ENCODE results near the gene EMD.
"Not testable (repeated sequence)": the region's sequence is repeated elsewhere in the genome, so short reads cannot be mapped to it uniquely, and the experiment has no call there.

EMD gene

DNA sequence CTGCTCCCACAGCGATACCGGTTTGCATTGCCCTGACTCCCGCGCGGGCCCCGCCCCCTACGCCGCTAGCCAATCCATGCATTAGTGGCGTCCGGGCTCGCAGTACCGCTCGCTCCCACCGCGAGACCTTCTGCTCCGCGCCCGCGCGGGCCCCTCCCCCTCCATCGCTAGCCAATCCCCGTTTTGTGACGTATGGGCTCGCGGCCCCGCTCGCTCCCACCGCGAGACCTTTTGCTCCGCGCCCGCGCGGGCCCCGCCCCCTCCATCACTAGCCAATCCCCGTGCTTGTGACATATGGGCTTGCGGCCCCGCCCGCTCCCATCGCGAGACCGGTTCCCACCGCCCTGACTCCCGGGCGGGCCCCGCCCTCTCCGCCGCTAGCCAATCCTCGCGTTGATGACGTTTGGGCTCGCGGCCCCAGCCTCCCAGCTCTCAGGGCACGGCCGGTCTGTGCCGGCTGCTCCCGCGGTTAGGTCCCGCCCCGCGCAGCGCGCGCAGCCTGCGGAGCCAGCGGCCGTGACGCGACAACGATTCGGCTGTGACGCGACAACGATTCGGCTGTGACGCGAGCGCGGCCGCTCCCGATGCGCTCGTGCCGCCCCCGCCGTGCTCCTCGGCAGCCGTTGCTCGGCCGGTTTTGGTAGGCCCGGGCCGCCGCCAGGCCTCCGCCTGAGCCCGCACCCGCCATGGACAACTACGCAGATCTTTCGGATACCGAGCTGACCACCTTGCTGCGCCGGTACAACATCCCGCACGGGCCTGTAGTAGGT is at the start of gene EMD:
Gene EMD, plus strand, starts transcription at position 497 of the 770 bp plus-strand sequence. Its CDS starts 190 bp downstream, at position 687.
- peak; percentile 87 to 91 for DNase-seq

DNA sequence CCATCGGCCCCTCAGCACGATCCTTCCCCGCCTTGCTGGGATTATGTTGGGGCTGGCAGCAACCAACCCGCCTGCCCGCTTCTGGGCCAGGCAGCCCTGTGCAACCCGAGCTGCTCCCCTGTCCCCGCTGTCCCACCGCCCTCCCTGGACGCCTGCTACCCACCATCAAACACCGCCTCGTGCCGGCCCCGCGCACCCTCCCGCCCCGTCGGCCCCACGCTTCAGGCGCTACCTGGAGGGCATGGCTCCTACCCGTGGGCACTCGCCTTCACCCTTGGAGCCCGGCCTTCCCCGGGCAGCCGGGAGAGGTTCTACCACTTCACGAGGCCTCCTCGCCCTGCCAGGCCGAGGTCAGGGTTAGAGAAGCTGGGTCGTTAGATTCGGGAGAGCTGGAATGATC is 46.5 kb upstream of the EMD start:
- DNase-seq: no peak

DNA sequence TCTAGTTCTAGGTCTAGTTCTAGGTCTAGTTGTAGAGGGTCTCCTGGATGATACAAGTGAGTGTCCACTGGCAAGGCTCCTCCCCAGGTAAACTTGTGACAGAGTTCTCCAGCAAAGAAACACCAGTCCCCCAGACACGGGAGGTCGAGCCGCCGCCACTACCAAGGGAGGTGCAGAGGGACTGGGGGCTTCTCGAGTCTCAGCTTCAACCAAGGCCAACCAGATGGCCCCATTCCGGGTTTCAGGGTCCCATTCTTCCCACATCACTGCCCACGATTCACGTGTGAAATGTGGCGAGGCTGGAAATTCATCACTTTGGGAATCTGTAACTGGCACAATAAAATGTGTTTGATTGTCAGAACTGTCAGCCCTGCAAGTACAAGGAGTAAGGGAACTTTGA is 46.0 kb upstream of the EMD start:
- DNase-seq: no peak

DNA sequence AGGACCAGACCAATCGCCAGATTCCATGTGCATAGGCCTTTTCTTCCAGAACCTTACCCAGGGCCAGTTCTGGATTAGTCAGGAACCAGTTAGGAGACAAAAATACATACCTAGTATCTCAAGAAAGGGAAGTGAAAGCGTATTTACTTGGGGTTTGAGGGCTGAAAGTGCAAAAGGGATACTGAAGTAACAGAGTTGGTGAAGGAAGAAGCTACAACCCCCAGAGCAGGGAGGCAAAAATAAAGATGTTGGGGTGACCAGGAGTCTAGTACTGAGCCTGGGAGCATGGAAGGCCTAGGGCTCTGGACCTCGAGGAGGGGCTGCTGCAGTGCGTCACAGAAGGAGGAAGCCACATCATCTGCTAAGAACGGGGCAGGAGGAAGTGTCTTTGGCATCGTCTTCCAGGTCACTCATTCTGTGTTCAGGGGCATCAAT is 45.2 kb upstream of the EMD start:
- DNase-seq: no peak

DNA sequence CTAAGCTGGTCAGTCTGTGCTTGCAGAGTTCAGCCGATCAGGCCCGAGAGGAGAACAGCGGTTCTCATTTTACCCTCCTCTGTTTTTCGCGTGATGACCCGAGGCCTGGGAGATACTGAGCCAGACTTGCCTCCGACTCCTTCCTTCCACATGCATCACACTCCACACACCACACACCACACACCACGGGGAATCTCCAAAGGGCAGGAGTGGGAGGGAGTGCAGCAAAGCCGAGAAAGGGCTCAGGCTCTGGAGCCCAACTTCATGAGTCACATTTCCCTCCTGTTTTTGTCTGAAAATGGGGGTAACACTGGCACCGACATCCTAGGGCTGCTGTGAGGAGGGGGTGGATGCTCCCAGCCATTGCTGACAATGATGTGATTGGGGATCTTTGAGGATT is 44.6 kb upstream of the EMD start:
- no peak for DNase-seq

DNA sequence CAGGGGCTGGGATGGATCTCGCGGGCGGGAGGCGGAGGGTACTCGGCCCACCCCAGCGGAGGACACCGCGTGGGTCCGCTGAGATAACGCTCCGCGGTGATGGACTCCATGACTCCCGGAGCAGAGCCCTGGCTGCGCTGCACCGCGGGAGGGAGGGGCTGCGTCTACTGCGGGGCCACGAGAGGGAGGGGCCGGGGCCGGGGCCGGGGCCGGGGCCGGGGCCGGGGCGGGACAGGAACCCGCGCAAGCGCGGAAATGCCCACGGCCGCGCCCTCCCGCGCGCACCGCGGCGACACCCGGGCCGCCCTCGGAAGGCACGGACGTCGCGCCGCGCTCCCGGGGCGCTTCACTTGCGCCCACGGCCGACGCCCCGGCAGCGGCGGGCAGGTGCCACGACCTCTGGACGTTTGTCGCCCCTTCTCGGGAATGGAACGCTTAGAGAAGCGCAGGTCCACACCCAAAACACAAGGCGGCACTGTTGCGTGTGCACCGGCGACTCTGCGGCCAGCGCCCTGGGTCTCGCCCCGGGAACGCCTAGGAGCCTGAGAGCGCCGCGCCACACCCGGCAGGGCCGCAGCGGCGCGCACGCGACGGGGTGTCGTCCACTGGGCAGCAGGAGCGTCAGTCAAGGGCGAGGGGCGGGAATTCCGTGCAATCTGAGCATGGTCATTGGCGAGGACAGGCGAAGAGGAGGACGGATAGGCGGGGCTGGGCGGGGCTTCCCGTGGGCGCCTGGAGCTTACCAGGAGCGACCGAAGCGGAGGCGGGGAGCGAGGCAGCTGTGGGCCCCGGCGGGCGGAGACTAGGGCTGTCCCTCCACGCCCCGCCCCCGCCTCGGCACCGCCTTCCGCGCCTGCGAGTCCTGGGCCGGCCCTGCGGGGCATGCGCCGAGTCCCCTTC is 37.4 kb upstream of the EMD start:
- DNase-seq: not testable (repeated sequence)

DNA sequence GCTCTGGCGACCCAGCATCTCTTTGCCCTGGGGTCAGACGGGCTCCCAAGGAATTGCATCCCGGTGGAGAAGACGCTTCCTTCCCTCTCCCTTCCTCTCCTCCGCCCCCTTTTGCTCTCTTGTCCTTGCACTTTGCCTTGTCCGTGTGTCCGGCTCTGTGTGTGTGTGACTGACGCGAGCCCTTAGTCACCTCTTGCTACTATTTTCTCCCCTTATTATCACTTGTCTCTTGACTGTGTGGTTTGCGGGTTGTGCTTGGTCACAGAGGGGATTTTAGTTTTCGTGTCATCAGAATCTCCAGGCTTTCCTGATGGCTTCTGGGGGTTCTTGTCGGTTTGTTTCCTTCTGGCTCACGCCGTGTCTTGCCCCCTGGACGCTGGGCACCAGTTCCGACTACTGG is 36.0 kb upstream of the EMD start:
- DNase-seq: not testable (repeated sequence)

DNA sequence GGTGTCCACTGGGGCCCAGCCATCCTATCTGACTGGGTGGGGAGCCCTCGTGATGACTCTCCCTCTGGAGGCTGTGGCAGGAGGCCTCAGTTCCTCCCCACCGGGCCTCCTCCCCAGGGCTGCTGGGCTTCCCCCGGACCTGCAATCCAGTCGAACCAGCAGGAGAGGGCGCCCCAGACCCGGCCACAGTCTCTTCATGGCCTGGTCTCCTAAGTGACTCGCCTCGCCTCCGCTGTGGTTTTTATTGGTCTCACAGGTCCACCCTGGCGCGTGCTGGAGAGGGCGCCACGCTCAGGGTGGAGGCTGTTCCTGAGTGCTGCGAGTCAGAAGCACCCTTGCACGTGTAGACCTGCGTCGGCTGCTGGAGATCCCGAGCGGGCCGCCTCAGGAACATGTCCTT is 35.5 kb upstream of the EMD start:
- not testable (repeated sequence) for DNase-seq

DNA sequence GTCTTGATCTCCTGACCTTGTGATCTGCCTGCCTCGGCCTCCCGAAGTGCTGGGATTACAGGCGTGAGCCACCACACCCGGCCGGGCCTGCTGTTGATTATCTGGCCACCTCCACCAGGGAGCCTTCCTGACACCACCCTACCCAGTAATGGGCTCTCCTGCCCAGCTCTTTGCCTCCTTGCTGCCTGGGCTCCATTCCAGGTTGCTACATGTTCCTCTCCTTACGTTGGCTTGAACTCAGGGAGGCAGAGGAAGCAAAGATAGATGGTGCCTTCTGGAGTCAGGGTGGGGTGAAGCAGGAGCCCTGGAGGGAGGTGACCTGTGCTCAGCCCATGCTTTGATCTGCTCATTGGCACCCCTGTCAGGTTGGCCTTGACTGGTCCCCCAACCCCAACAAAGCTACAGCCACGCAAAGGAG is 31.0 kb upstream of the EMD start:
- DNase-seq: no peak

DNA sequence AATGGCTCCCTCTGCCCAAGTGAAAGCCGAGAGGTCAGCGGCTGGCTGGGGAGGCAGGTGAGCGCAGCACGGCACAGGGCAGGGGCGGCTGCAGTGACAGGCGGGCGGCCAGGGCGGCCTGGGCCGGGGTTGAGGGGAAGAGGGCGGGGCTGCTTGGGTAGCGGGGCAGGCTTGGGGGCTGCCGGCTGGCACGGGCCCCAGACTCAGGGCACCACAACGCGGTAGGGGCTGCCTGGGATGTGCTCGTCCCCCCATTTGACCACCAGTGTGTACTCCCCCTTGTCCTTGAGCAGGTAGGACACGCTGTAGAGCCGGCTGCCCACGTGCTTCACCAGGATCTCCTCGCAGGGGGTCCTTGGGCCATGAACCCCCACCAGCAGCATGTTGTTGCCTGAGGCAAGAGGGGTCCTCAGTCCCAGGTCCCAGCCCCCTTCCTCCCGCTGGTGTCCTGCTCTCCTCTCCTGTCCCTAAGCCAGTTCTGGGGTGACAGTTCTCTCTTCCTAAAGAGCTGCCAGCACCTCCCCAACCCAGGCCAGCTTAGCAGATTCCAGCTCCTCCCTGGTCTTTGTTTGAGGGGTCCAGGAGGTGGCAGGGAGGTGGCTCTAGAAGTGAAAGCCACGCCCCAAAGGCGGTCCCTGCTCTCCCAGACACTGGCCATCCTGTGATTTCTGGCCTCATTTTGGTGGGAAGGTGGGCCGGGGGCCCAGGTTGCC is 30.3 kb upstream of the EMD start:
- DNase-seq: no peak

DNA sequence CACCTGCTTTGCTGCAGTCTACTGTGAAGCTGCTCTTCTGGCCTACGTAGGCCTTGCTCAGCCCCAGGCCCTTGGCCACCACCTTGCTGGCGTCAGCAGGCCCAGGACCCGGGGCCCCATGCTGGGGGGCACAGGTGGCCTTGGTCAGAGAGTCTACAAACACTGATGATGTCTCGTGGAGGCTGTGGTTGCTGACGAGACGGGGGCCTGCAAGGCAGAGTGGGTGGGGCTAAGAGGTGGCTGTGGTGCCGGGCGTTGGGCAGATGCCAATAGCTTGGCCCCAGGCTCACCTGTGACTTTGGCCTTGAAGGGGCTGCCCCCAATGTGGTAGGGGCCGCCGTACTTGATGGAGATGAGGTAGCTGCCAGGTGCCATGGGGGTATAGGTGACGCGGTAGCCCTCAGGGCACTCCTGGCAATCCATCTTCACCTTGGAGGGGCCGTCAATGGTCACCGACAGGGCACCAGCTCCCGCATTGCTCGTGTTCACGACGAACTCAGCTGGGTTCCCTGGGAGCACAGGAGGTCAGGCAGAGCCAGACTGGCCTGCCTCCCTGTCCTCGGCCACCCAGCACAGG is 29.6 kb upstream of the EMD start:
- no peak for DNase-seq

DNA sequence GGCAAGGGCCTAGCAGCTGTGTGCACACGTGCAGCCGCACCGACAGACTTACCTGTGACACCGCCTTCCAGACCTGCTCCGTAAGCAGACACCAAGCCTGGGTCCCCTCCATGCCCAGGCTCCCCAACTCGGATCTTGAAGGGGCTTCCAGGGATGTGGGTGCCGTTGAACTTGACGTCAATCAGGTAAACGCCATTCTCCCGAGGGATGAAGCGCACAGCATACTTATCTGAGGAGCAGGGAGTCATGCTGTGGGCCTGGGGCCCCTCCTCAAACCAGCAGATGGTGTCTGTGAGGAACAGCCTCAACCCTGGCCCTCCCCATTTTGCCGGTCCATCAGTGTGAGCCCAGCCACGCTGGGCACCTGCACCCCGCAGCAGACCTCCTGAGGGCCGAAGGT is 29.1 kb upstream of the EMD start:
- DNase-seq: no peak

DNA sequence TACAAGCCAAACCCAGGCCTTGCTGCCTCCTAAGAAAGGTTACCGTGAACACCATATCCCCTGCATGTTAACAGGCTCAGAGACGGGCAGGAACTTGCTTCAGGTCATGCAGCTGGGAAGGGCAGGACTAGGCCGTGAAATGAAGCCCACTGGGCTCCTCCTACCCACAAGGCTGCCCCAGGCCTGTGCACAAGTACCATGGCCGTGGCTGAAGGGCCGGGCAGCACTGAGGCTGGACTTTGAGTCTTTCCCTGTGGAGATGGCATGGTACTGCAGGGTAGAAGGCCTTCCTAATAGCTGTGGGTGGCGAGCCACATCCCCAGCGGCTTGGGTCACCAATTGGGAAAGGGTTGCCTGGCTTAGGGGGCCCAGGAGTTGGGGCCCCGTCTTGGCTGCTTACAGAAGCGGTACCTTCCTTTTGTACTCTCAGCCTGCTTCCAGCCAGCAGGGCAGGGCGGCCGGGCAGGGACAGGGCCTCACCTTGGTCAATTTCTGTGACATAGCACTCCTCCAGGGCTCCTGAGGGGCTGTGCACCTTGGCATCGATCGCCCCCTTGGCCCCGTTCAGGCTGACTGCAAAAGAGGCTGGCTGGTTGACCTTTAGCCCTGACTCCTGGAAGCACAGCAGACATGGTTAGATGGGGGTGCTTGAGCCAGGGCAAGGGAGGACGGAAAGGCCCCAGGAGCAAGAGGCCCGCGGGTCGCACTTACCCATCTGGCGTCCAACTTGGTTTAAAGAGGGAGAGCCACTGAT is 28.5 kb upstream of the EMD start:
- no peak for DNase-seq

DNA sequence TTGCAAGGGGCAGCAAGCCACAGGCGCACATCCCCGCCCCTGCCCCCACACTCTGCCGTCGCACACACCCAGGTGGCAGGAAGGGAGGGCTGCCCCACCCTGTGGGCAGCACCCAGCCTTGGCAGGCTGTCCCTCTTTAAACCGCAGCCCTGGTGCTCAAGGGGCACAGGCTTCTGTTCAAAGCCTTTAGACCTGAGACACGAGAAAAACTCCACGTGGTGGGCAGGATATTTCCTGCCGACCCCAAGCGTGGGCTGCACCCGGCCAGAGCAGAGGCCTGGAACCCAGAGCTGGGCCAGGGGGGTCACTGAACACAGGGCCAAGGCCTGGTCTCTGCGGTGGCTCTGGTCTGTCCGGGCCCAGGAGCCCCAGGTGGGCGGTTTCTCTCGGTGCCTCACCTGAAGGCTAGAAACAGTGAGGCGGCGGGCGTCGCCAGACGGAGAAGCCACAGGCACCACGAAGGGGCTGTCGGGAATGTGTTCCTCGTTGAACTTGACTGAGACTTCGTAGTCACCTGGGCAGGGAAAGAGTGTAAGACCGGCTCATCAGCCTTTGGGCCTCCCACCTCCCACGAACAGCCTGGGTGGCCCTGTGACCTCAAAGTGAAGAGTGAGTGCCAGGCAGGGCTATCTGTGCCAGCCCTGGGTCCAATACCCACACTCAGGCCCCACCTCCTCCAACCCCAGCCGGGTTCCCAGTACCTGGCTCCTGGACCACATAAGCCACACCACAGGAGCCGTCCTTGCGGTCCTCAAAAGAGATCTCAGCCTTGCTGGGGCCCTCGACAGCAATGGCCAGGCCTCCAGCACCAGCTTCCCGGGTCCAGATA is 27.7 kb upstream of the EMD start:
- no peak for DNase-seq

DNA sequence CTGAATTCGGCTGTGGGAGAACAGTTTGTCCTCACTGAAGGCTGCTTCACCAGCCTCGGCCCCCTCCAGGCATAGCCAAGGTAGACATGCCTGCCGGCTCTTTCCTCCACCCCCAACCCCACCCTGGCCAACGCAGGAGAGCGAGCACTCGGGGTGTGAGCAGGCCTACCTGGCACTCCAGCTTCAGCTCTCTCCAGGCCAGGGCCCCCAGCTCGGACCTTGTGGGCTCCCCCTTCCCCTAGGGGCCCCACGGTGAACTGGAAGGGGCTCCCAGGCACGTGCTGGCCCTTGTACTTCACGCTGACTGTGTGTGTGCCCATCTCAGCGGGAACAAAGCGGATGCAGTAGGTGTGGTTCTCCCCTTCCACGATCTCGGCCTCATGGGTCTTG is 27.1 kb upstream of the EMD start:
- DNase-seq: no peak

DNA sequence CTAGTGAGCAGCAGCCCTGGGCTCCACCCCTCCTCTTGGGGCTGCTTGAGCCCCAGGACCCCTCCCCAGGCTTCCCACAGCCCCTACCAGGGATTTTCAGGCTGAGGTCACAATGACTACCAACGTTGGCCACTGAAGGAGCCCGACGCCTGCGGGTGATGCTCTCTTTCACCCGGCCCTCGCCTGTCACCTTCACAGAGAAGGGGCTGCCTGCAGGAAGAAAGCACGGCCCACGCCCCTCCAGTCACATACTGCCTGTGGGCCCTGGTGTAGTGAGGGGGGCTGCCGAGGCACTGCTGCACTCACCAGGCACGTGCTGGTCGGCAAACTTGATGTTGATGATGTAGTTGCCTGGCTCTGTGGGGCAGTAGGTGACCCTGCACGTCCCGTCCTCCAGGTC is 26.6 kb upstream of the EMD start:
- DNase-seq: no peak

DNA sequence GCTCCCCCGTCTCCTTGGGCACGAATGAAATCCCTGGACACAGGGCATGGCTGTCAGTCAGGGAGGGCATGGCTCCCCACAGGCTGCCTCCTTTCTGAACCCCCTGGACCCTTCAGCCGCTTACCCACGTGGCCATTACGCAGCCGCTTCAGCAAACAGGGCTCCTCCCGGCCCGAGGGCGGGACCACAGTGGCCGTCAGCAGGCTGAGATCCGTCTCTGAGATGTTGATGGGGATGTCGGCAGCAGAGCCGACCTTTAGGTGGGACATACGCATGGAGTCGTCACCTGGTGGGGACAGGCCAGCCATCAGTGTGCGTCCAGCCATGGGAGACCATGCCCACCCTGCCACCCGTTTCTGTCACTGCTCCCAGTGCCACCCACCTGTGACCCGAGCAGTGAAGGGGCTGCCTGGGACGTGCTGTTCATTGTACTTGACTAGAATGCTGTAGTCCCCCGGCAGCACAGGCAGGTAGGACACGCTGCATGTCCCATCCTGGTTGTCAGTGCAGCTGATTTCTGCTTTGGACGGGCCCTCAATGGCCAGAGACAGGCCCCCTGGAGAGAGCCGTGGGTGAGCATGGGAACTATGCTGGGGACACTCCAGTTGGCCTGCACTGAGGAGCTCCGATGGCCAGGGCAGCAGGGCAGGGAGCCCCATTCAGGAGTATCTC is 25.8 kb upstream of the EMD start:
- no peak for DNase-seq

DNA sequence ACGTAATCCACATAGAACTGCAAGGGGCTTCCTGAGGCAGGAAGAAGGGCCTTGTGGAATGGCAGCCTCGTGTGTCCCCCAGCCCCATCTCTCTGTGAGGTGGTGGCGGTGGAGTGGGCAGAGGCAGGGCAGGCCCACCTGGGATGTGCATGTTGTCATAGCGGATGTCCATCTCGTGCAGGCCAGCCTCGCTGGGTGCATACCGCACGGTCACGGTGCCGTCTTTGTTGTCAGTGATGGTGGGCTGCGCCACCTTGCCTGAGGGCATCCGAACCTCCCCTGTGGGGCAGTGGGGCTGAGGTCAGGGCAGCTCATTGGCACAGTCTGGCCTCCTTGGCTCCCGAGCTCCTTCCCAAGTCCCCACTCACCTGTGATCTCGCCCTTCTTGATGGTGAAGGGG is 25.1 kb upstream of the EMD start:
- DNase-seq: no peak

DNA sequence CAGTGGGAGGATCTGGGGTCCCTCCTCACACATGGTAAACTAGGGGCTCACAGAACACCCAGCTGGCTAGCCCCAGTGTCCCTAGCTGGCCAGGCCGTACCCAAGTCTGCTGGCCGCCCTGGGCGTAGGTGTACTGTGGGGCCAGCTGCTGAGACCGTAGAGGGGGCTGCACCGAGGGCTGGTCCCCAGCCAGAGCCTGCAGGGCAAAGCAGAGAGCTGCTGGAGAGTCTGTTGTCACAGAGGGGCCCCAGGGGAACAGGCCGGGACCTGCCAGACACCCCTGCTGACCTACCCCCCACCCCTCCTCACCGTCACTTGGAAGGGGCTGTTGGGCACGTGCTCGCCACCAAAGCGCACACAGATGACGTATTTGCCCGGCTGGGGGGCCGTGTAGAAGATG is 24.6 kb upstream of the EMD start:
- no peak for DNase-seq

DNA sequence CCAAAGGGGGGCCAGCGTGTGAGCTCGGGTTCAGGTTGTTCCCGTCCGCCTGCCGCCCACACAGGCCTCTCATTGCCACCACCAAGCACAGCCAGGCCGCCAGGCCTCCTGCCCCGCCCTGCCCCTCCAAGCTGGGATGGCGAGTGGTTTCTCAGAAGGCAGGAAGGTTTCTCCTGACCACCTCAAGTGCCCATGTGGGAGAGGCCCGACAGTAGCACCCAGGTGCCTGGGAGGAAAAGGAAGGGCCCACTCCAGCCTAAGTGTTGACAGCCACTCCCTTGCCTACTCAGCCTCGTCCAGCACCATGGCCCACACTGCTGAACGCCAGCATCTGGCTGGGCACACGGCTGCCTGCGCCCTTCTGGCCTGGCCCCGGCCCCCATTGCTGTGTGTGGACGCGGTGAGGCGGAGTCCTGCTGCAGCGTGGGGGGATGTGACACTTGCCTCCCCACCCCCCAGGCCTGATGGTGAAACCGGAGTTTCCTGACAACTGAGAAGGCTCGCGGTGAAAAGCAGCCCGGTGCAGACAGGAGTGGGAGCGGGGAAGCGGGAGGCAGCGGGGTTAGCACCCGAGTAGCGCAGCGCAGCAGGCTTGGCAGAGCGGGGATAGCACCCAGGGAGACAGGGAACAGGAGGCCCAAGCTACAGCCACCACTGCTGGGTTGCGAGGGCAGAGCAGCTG is 23.9 kb upstream of the EMD start:
- no peak for DNase-seq
